NCI-H146 treated with DMSO at 0.1 percent for 48 hours (cell line): ENCODE measurements around the gene TUG1.

ENCODE experiments used
- DNase-seq: peaks from one replicate; lab custom pipeline; 2025; ENCODE audit not compliant: unreplicated experiment; lab: John Stamatoyannopoulos, UW

Gene TUG1

GRCh38 chr22:30968924-30969531, at the start of gene TUG1:
Gene TUG1 (plus strand): TSS chr22:30969265.
- DNase-seq = peak; percentile 86

- DNase-seq = no peak
Measured at GRCh38 chr22:30919973-30920372, 49.1 kb upstream of the TUG1 start.

GRCh38 chr22:30920407-30920806, 48.7 kb upstream of the TUG1 start:
- no peak for DNase-seq

- DNase-seq = no peak
Measured at GRCh38 chr22:30921108-30921507, 48.0 kb upstream of the TUG1 start.

- no peak for DNase-seq
Measured at GRCh38 chr22:30922151-30922611, 46.9 kb upstream of the TUG1 start.

- no peak for DNase-seq
Measured at GRCh38 chr22:30923168-30923900, 45.7 kb upstream of the TUG1 start.

GRCh38 chr22:30925667-30926066, 43.4 kb upstream of the TUG1 start:
- DNase-seq = no peak

GRCh38 chr22:30926706-30927105, 42.4 kb upstream of the TUG1 start:
- no peak for DNase-seq

- DNase-seq = no peak
Measured at GRCh38 chr22:30927806-30928205, 41.3 kb upstream of the TUG1 start.

GRCh38 chr22:30928401-30928800, 40.7 kb upstream of the TUG1 start:
- DNase-seq = no peak

- DNase-seq = no peak
Measured at GRCh38 chr22:30930228-30930627, 38.8 kb upstream of the TUG1 start.

GRCh38 chr22:30931541-30932300, 37.3 kb upstream of the TUG1 start:
- no peak for DNase-seq

- no peak for DNase-seq
Measured at GRCh38 chr22:30932661-30933060, 36.4 kb upstream of the TUG1 start.

GRCh38 chr22:30933457-30933856, 35.6 kb upstream of the TUG1 start:
- DNase-seq = no peak

- no peak for DNase-seq
Measured at GRCh38 chr22:30934053-30934452, 35.0 kb upstream of the TUG1 start.

- DNase-seq = no peak
Measured at GRCh38 chr22:30940685-30941362, 28.2 kb upstream of the TUG1 start.

- DNase-seq = no peak
Measured at GRCh38 chr22:30941363-30941740, 27.7 kb upstream of the TUG1 start.

GRCh38 chr22:30943368-30943767, 25.7 kb upstream of the TUG1 start:
- no peak for DNase-seq

- DNase-seq = no peak
Measured at GRCh38 chr22:30944986-30945385, 24.1 kb upstream of the TUG1 start.

GRCh38 chr22:30945653-30946052, 23.4 kb upstream of the TUG1 start:
- no peak for DNase-seq

GRCh38 chr22:30946354-30946753, 22.7 kb upstream of the TUG1 start:
- DNase-seq = no peak
